Keratinocyte (primary cell): ENCODE results near the gene FSIP1. TPM values are rescaled to one million over a fixed set of nuclear protein-coding genes. Genes with fewer than 3 reads are reported as not detected.

Experiments
- DNase-seq: peaks from one replicate; pipeline ENCODE4 v3.0.0-alpha.2; 2011; ENCODE audit warnings: low read depth, missing footprints, low spot score
- FAIRE-seq: peaks from 2 replicates; lab custom pipeline; 2011; peaks lifted over from hg19 to GRCh38; lab: Jason Lieb, UNC
- H2AFZ ChIP-seq: 2 replicates; pipeline ENCODE4 v1.6.0; 2012; ENCODE audit warnings: low read length, control low read depth, inconsistent platforms; ENCODE audit not compliant: control insufficient read depth
- H3K27ac ChIP-seq: 2 replicates; pipeline ENCODE4 v1.5.1; 2011; ENCODE audit warnings: low read length; ENCODE audit not compliant: control insufficient read depth, insufficient read depth
- H3K27me3 ChIP-seq: 3 replicates; pipeline ENCODE4 v1.6.0; 2011; ENCODE audit warnings: low read length; ENCODE audit not compliant: control insufficient read depth, insufficient read depth; ENCODE audit errors: extremely low read depth
- H3K36me3 ChIP-seq, 2 experiments: 2 replicates in 1 of 2; 3 replicates in 1 of 2; pipeline ENCODE4 v1.5.1; 2011; ENCODE audit warnings: low read length in 2 of 2, mild to moderate bottlenecking in 1 of 2; ENCODE audit not compliant: control insufficient read depth in 2 of 2, insufficient read depth in 2 of 2; ENCODE audit errors: extremely low read depth in 1 of 2
- H3K4me1 ChIP-seq: 3 replicates; pipeline ENCODE4 v1.5.1; 2011; ENCODE audit warnings: low read length; ENCODE audit not compliant: control insufficient read depth, insufficient read depth; ENCODE audit errors: extremely low read depth
- H3K4me2 ChIP-seq: 3 replicates; pipeline ENCODE4 v1.6.0; 2011; ENCODE audit warnings: low read depth, low read length; ENCODE audit not compliant: control insufficient read depth, insufficient read depth; ENCODE audit errors: extremely low read depth
- H3K4me3 ChIP-seq, 3 experiments: fragments of 200-600 bp in 1 of 3; sonication (generic) in 1 of 3; 2 replicates in 2 of 3; 3 replicates in 1 of 3; pipeline ENCODE4 v1.5.1; 2011 to 2016; ENCODE audit warnings: low read length in 3 of 3, mild to moderate bottlenecking in 3 of 3, control low read depth in 2 of 3, inconsistent platforms in 1 of 3, low read depth in 1 of 3, mixed read lengths in 1 of 3, mixed run types in 1 of 3, moderate library complexity in 1 of 3; ENCODE audit not compliant: control insufficient read depth in 2 of 3, insufficient read depth in 2 of 3; ENCODE audit errors: extremely low read depth in 1 of 3
- H3K79me2 ChIP-seq: 2 replicates; pipeline ENCODE4 v1.6.0; 2012; ENCODE audit warnings: low read length; ENCODE audit not compliant: control insufficient read depth, insufficient read depth
- H3K9ac ChIP-seq: 3 replicates; pipeline ENCODE4 v1.6.0; 2011; ENCODE audit warnings: low read length; ENCODE audit not compliant: control insufficient read depth, insufficient read depth; ENCODE audit errors: extremely low read depth
- H3K9me1 ChIP-seq: 3 replicates; pipeline ENCODE4 v1.6.0; 2011; ENCODE audit warnings: low read length; ENCODE audit not compliant: control insufficient read depth, insufficient read depth; ENCODE audit errors: extremely low read depth
- H3K9me3 ChIP-seq: 2 replicates; pipeline ENCODE4 v1.5.1; 2012; ENCODE audit warnings: low read depth, low read length; ENCODE audit not compliant: control insufficient read depth
- H4K20me1 ChIP-seq: 3 replicates; pipeline ENCODE4 v1.6.0; 2011; ENCODE audit warnings: low read length; ENCODE audit not compliant: control insufficient read depth, insufficient read depth; ENCODE audit errors: extremely low read depth
- CTCF ChIP-seq, 3 experiments: IDR thresholded peaks in 1 of 3; conservative IDR thresholded peaks in 1 of 3; optimal IDR thresholded peaks in 1 of 3; 2 replicates in 2 of 3; 3 replicates in 1 of 3; pipeline versions ENCODE3 to v1.5.1; 2011; ENCODE audit warnings: low read length in 3 of 3, mild to moderate bottlenecking in 3 of 3, moderate library complexity in 2 of 3, control low read depth in 1 of 3, inconsistent platforms in 1 of 3; ENCODE audit not compliant: insufficient read depth in 2 of 3; ENCODE audit errors: extremely low read depth in 1 of 3
- EZH2 ChIP-seq: IDR thresholded peaks from one replicate; pipeline ENCODE4 v1.6.1; 2012; ENCODE audit warnings: inconsistent platforms, mild to moderate bottlenecking, low read length, moderate library complexity
- dilution Hi-C: fragments of 300-500 bp; cut with MboI; formaldehyde crosslinking; loops from one replicate; pipeline ENCODE4 v1.7.0; 2020; ENCODE audit warnings: low sequenced_read_pairs; ENCODE audit not compliant: extremely low pct_ligation_motif_present
- polyA plus RNA-seq, 5 experiments: library from polyadenylated mRNA; depleted of rRNA in 3 of 5; stranded (reverse) in 3 of 5; stranded (forward) in 1 of 5; unstranded in 1 of 5; fragments of >200 nt; gene quantifications; 1 replicate in 1 of 5; 2 replicates in 3 of 5; 3 replicates in 1 of 5; pipeline versions ENCODE4 v1.2.1 to v1.2.3, GENCODE V29; 2011 to 2012; ENCODE audit warnings: missing spikeins in 2 of 5, low read depth in 1 of 5, low replicate concordance in 1 of 5

FSIP1 gene
- polyA plus RNA-seq, 1 donor (not counting 4 experiments of a cell fraction or from before 2014, with no cell fraction given), result 1.5 TPM

DNA sequence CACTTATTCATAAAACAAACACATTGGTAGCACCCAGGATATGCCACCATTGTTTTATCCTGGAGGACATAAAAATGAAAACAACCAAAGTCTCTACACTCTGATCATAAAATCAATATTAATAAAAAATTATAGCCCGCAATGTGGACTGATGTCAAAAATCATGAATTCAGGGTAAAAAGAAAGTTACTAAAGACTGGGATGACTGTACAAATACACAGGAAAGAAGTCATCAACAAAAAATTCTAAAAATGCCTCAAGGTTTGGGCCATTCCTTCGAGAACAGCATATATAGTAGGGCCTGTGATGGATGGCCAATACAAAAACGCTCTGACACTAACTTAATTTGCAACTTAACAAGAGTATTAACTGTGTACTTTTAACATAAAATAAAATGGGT, 125.0 kb downstream of the FSIP1 start:
- dilution Hi-C loops, result no loop called here
- no peaks in the 10 kb centered on the region for H4K20me1 ChIP-seq
- DNase-seq, result no peak

DNA sequence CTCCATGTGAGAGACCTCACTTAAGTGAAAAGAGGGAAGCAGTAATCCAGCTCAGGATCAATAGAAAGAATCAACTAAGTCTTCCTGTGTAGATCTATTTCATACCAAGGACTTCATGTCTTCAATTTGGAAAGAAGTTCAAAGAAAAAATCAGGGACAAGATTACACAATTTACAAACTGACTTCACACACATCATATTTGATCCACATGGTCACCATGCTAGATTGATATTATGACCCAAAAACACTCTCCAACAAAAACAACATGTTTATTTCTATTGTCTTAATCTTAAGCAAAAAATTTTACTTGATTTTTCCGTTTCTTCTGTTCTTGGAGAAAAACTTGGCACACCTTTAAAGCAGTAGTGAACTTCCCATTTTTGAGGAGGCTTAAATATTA, 125.5 kb downstream of the FSIP1 start:
- Histone ChIP-seq H3K4me1 (peaks cover 10% of the 10 kb centered on the region), H3K4me3 (no peak overlapping the region), H3K4me2 (no peak overlapping the region), H2AFZ (no peak overlapping the region), H3K36me3 (no peaks in the 10 kb centered on the region), H3K9ac (no peak overlapping the region), H3K79me2 (no peaks in the 10 kb centered on the region), H3K27me3 (no peaks in the 10 kb centered on the region), H4K20me1 (no peaks in the 10 kb centered on the region), H3K9me1 (no peaks in the 10 kb centered on the region), H3K9me3 (no peaks in the 10 kb centered on the region), H3K27ac (no peak overlapping the region)
- dilution Hi-C loops, result no loop called here
- TF ChIP-seq EZH2 (no peak), CTCF (optimal IDR thresholded peaks at IDR 0.05 in 1 of 3, IDR thresholded peaks at IDR 0.05 in 1 of 3, conservative IDR thresholded peaks at IDR 0.05 in 1 of 3; ENCODE audit: extremely low read depth in 1 of 3, insufficient read depth in 2 of 3, low read length in 3 of 3) (no peak)
- DNase-seq (no peak), FAIRE-seq (peak; percentile 39)

More for the DNA sequence above, 125.0 kb downstream of the FSIP1 start:
- Histone ChIP-seq H3K27me3 (no peaks in the 10 kb centered on the region), H3K79me2 (no peaks in the 10 kb centered on the region), H3K4me1 (peaks cover 10% of the 10 kb centered on the region), H3K36me3 (no peaks in the 10 kb centered on the region), H3K9me3 (no peaks in the 10 kb centered on the region), H3K4me3 (no peak overlapping the region), H3K9me1 (no peaks in the 10 kb centered on the region), H3K27ac (no peak overlapping the region), H3K4me2 (no peak overlapping the region), H2AFZ (no peak overlapping the region), H3K9ac (no peak overlapping the region)
- FAIRE-seq, result no peak
- TF ChIP-seq CTCF (optimal IDR thresholded peaks at IDR 0.05 in 1 of 3, IDR thresholded peaks at IDR 0.05 in 1 of 3, conservative IDR thresholded peaks at IDR 0.05 in 1 of 3; ENCODE audit: extremely low read depth in 1 of 3, insufficient read depth in 2 of 3, low read length in 3 of 3), result no peak
- TF ChIP-seq EZH2, result no peak
